Renal cortex interstitium (tissue), 15 donors: ENCODE measurements around the gene TSPAN7. TPM values are rescaled to one million over a fixed set of nuclear protein-coding genes. Genes with fewer than 3 reads are reported as not detected.

Source experiments
- DNase-seq, 11 donors: peaks; one replicate each; pipeline ENCODE4 v3.0.0-alpha.2; 2013; ENCODE audit warnings: low read depth in 9 of 11, low spot score in 4 of 11; ENCODE audit errors: extremely low read depth in 1 of 11
- long read RNA-seq, 16 experiments: transcript quantifications; one replicate each; lab custom pipeline, GENCODE V29; 2026
- polyA plus RNA-seq, 3 donors: library from polyadenylated mRNA; unstranded; fragments of 120-200 nt; gene quantifications; one replicate each; pipeline ENCODE4 v1.2.1, GENCODE V29; 2013; ENCODE audit not compliant: insufficient read length in 3 of 3

The TSPAN7 gene, protein sequence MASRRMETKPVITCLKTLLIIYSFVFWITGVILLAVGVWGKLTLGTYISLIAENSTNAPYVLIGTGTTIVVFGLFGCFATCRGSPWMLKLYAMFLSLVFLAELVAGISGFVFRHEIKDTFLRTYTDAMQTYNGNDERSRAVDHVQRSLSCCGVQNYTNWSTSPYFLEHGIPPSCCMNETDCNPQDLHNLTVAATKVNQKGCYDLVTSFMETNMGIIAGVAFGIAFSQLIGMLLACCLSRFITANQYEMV
- polyA plus RNA-seq, result 10 to 100 TPM; 42.6 to 54.0 (median 45.9) TPM
- long read RNA-seq, donor 1, transcript TSPAN7-202 (8 exons, 1,909 nt), result major isoform, 9 of 17 reads
- long read RNA-seq, donor 1, partial matches to known transcripts, result 7 of 17 reads
- long read RNA-seq, donor 1, other reads (novel, unspliced or antisense), result 0 of 17 reads
- long read RNA-seq, donor 2, transcript TSPAN7-202 (8 exons, 1,909 nt), result major isoform, 18 of 32 reads
- long read RNA-seq, donor 2, partial matches to known transcripts, result 13 of 32 reads
- long read RNA-seq, donor 2, other reads (novel, unspliced or antisense), result 0 of 32 reads
- long read RNA-seq, donor 3, transcript TSPAN7-203 (7 exons, 1,683 nt), result minor isoform, 5 of 38 reads
- long read RNA-seq, donor 3, transcript TSPAN7-202 (8 exons, 1,909 nt), result major isoform, 24 of 38 reads
- long read RNA-seq, donor 3, partial matches to known transcripts, result 9 of 38 reads
- long read RNA-seq, donor 3, other reads (novel, unspliced or antisense), result 0 of 38 reads
- long read RNA-seq, donor 4, transcript TSPAN7-202 (8 exons, 1,909 nt), result major isoform, 11 of 13 reads
- long read RNA-seq, donor 4, partial matches to known transcripts, result 0 of 13 reads
- long read RNA-seq, donor 4, other reads (novel, unspliced or antisense), result 0 of 13 reads
- long read RNA-seq, donor 5, transcript TSPAN7-202 (8 exons, 1,909 nt), result major isoform, 18 of 31 reads
- long read RNA-seq, donor 5, partial matches to known transcripts, result 10 of 31 reads
- long read RNA-seq, donor 5, other reads (novel, unspliced or antisense), result 0 of 31 reads
- long read RNA-seq, donor 6, transcript TSPAN7-202 (8 exons, 1,909 nt), result major isoform, 16 of 32 reads
- long read RNA-seq, donor 6, partial matches to known transcripts, result 12 of 32 reads
- long read RNA-seq, donor 6, other reads (novel, unspliced or antisense), result 0 of 32 reads
- long read RNA-seq, donor 7, transcript TSPAN7-202 (8 exons, 1,909 nt), result major isoform, 22 of 32 reads
- long read RNA-seq, donor 7, partial matches to known transcripts, result 6 of 32 reads
- long read RNA-seq, donor 7, other reads (novel, unspliced or antisense), result 0 of 32 reads
- long read RNA-seq, donor 8, transcript TSPAN7-202 (8 exons, 1,909 nt), result major isoform, 14 of 16 reads
- long read RNA-seq, donor 8, partial matches to known transcripts, result 0 of 16 reads
- long read RNA-seq, donor 8, other reads (novel, unspliced or antisense), result 0 of 16 reads
- long read RNA-seq, donor 9, transcript TSPAN7-202 (8 exons, 1,909 nt), result major isoform, 16 of 27 reads
- long read RNA-seq, donor 9, partial matches to known transcripts, result 7 of 27 reads
- long read RNA-seq, donor 9, other reads (novel, unspliced or antisense), result 0 of 27 reads
- long read RNA-seq, donor 10, transcript TSPAN7-202 (8 exons, 1,909 nt), result major isoform, 21 of 37 reads
- long read RNA-seq, donor 10, partial matches to known transcripts, result 12 of 37 reads
- long read RNA-seq, donor 10, other reads (novel, unspliced or antisense), result 0 of 37 reads
- long read RNA-seq, donor 11, transcript TSPAN7-202 (8 exons, 1,909 nt), result major isoform, 12 of 12 reads
- long read RNA-seq, donor 11, partial matches to known transcripts, result 0 of 12 reads
- long read RNA-seq, donor 11, other reads (novel, unspliced or antisense), result 0 of 12 reads
- long read RNA-seq, donor 12, transcript TSPAN7-202 (8 exons, 1,909 nt), result major isoform, 7 of 7 reads
- long read RNA-seq, donor 12, partial matches to known transcripts, result 0 of 7 reads
- long read RNA-seq, donor 12, other reads (novel, unspliced or antisense), result 0 of 7 reads
- long read RNA-seq, donor 13, transcript TSPAN7-202 (8 exons, 1,909 nt), result major isoform, 32 of 75 reads
- long read RNA-seq, donor 13, partial matches to known transcripts, result 41 of 75 reads
- long read RNA-seq, donor 13, other reads (novel, unspliced or antisense), result 0 of 75 reads
- long read RNA-seq, donor 14, transcript TSPAN7-202 (8 exons, 1,909 nt), result major isoform, 16 of 17 reads
- long read RNA-seq, donor 14, partial matches to known transcripts, result 0 of 17 reads
- long read RNA-seq, donor 14, other reads (novel, unspliced or antisense), result 0 of 17 reads
- long read RNA-seq, donor 15, transcript TSPAN7-202 (8 exons, 1,909 nt), result major isoform, 5 of 6 reads
- long read RNA-seq, donor 15, partial matches to known transcripts, result 0 of 6 reads
- long read RNA-seq, donor 15, other reads (novel, unspliced or antisense), result 0 of 6 reads
- long read RNA-seq, donor 16, transcript TSPAN7-202 (8 exons, 1,909 nt), result major isoform, 37 of 57 reads
- long read RNA-seq, donor 16, partial matches to known transcripts, result 20 of 57 reads
- long read RNA-seq, donor 16, other reads (novel, unspliced or antisense), result 0 of 57 reads

GRCh38 chrX:38561126-38561868 lies at the start of gene TSPAN7:
Gene TSPAN7 (plus strand): TSS chrX:38561542. CDS start chrX:38561547, 5 bp downstream.
- peak; percentile 32 to 75 (median 59) for DNase-seq

- DNase-seq, result no peak
Measured at GRCh38 chrX:38513112-38513742, 48.1 kb upstream of the TSPAN7 start.

GRCh38 chrX:38514016-38514854 lies 47.1 kb upstream of the TSPAN7 start:
- no peak for DNase-seq

DNA sequence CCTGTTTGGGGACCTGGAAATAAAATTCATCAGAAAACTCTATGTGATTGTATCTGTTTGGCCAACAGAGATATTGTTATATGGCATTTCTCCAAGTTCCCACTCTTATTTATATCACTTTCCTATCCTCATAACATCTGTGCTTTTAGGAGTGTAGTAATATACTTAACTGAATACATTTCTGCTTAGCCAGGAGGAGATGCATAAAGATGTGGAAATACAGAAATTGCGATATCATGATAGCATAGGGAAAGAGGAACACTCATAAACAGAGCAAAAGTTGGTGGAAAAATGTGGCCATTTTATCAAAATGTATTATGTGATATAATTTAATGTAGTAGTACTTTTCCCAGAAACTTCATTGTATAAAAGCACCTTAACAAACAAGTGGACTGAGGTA lies 46.1 kb upstream of the TSPAN7 start:
- DNase-seq, result no peak

GRCh38 chrX:38516196-38516774 lies 45.1 kb upstream of the TSPAN7 start:
- no peak for DNase-seq

GRCh38 chrX:38519651-38520050 lies 41.7 kb upstream of the TSPAN7 start:
- DNase-seq, result no peak

DNA sequence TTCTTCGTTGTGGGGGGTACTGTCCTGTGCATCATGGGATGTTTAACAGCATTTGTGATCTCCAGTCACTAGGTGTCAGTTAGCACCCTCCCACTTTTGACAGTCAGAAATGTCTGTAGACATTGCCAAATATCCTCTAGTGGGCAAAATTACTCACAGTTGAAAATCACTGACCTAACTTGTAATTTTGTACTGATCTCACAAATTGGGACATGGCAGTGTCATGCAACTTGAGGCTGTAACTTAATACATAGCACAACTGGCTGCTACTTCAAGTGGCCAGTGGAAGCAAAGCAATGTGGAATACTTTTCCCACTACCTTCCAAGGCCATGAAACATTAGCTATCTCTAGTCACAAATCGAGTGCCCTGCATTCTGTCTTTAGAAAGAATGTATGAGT lies 23.2 kb upstream of the TSPAN7 start:
- DNase-seq, result no peak

- no peak for DNase-seq
Measured at GRCh38 chrX:38539748-38540147, 21.6 kb upstream of the TSPAN7 start.

GRCh38 chrX:38548508-38548907 lies 12.8 kb upstream of the TSPAN7 start:
- DNase-seq, result no peak

DNA sequence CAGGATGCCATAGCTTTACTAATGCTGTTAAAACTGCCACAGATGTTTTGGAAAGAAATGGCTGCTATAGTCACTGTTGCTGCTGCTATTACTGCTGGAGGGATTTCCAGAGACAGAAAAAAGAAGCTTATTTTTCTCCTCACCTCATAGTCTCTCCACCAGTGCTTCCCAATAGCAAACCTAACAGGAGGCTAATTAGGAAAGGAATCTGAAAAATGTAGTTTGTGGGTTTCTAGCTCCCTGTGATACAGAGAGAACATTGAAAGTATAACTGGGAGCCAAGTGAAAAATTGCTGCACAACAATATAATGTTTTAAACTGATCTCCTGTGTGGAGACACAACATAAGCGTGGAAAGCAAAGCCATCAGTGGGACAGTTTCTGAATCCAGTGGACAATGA lies 8.6 kb upstream of the TSPAN7 start:
- DNase-seq, result no peak

DNA sequence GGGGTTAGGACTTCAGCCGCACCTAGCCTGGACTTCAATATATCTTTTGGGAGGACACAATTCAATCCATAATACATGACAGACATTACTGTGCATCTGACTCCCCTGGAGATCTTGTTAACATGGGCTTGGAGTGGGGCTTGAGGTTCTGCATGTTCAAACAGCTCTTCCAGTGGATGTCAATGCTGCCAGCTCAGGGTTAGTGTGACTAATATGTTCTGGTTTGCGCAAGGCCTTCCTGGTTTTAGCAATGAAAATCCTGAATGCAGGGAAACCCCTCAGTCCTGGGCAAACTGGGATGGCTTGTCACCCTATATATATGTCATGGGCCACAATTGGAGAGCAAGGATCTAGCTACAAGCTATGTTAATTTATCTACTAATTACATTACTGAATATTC lies 2.7 kb upstream of the TSPAN7 start:
- no peak for DNase-seq

- DNase-seq, result no peak
Measured at GRCh38 chrX:38560776-38561125, 591 bp upstream of the TSPAN7 start.

GRCh38 chrX:38561951-38562719 lies 793 bp downstream of the TSPAN7 start:
- DNase-seq, result peak in 3 of 11 donors; percentile 12 to 24 (median 17)

DNA sequence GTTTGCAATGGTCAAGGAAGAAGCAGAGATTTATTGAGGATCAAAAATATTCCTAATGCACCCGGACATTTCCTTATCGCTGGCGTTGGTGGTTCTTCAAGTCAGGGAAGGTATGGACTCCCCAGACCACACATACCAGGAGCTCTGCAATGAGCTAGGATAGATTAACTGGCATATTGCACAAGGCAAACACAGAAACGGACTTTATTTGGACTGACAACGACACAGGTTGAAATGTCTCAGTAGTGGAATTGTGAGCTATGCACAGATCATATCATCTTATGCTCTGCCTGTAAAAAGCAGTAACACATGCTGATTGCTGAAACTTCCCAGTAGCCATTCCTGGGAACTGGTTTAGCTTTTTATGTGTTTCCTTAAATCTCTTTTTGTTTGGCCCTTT lies 1.7 kb downstream of the TSPAN7 start:
- no peak for DNase-seq
